Fibroblast of skin of left quadriceps (primary cell): ENCODE data around the gene CFAP298.
A peak's percentile ranks its signal among the peaks of the same experiment; 100 is the strongest.
"Not testable (repeated sequence)": the region's sequence is repeated elsewhere in the genome, so short reads cannot be mapped to it uniquely, and the experiment has no call there.

Experiments
- DNase-seq, 2 experiments: peaks; one replicate each; pipeline ENCODE4 v3.0.0-alpha.2; 2013; ENCODE audit warnings: low read depth in 2 of 2

CFAP298 gene

GRCh38 chr21:32612075-32612998 is at the start of gene CFAP298:
TSS of gene CFAP298 (minus strand) at chr21:32612377. CDS start at chr21:32612243, 134 bp downstream.
- peak; percentile 84 to 86 for DNase-seq

- DNase-seq: not testable (repeated sequence)
These were observed 49.0 kb upstream of the CFAP298 start for GRCh38 chr21:32661026-32661782.

- no peak for DNase-seq
These were observed 46.3 kb upstream of the CFAP298 start for GRCh38 chr21:32658524-32658923.

GRCh38 chr21:32653326-32653901 is 41.2 kb upstream of the CFAP298 start:
- no peak for DNase-seq

GRCh38 chr21:32648165-32648564 is 36.0 kb upstream of the CFAP298 start:
- no peak for DNase-seq

GRCh38 chr21:32645261-32646182 is 33.3 kb upstream of the CFAP298 start:
- no peak for DNase-seq

GRCh38 chr21:32641710-32642698 is 29.8 kb upstream of the CFAP298 start:
- no peak for DNase-seq

- no peak for DNase-seq
These were observed 14.5 kb upstream of the CFAP298 start for GRCh38 chr21:32626621-32627196.

GRCh38 chr21:32618218-32618617 is 6.0 kb upstream of the CFAP298 start:
- DNase-seq: not testable (repeated sequence)

- DNase-seq: no peak
These were observed 1.4 kb upstream of the CFAP298 start for GRCh38 chr21:32613436-32614043.

GRCh38 chr21:32612999-32613337 is 791 bp upstream of the CFAP298 start:
- no peak for DNase-seq

GRCh38 chr21:32611471-32611997 is 643 bp downstream of the CFAP298 start:
- no peak for DNase-seq

- not testable (repeated sequence) for DNase-seq
These were observed 1.2 kb downstream of the CFAP298 start for GRCh38 chr21:32610940-32611339.

GRCh38 chr21:32608851-32609250 is 3.3 kb downstream of the CFAP298 start:
- no peak for DNase-seq

- no peak for DNase-seq
These were observed 6.7 kb downstream of the CFAP298 start for GRCh38 chr21:32605469-32605868.

- DNase-seq: no peak
These were observed 7.7 kb downstream of the CFAP298 start for GRCh38 chr21:32604464-32604863.

GRCh38 chr21:32603131-32603530 is 9.0 kb downstream of the CFAP298 start:
- no peak for DNase-seq

GRCh38 chr21:32602099-32602498 is 10.1 kb downstream of the CFAP298 start:
- no peak for DNase-seq

GRCh38 chr21:32599526-32599925 is 12.7 kb downstream of the CFAP298 start:
- no peak for DNase-seq
